Left lung (tissue), 14 donors: ENCODE results near the gene CMTR2. TPM values are rescaled to one million over a fixed set of nuclear protein-coding genes. Genes with fewer than 3 reads are reported as not detected.
A peak's percentile ranks its signal among the peaks of the same experiment; 100 is the strongest.

Experiments
- ATAC-seq: fragments of 200-7000 bp; cut with Tn5 transposase; one replicate; pipeline ENCODE4 v1.9.1; 2020; ENCODE audit warnings: moderate library complexity
- DNase-seq, 4 donors: peaks; one replicate each; pipeline ENCODE4 v3.0.0-alpha.2; 2013 to 2020
- H3K27ac ChIP-seq, 2 donors: fragments of 200-600 bp; sonication (generic) in 1 of 2; one replicate each; pipeline versions ENCODE4 v1.5.0 to v1.8.0; 2020 to 2021
- H3K27me3 ChIP-seq, 2 donors: fragments of 200-600 bp; sonication (generic) in 1 of 2; one replicate each; pipeline versions ENCODE4 v1.5.0 to v1.8.0; 2020 to 2021
- H3K36me3 ChIP-seq, 2 donors: fragments of 200-600 bp; sonication (generic) in 1 of 2; one replicate each; pipeline versions ENCODE4 v1.5.0 to v1.8.0; 2020 to 2021
- H3K4me1 ChIP-seq, 2 donors: fragments of 200-600 bp; one replicate each; pipeline ENCODE4 v1.8.0; 2021
- H3K4me3 ChIP-seq, 2 donors: fragments of 200-600 bp; sonication (generic) in 1 of 2; one replicate each; pipeline versions ENCODE4 v1.5.0 to v1.8.0; 2020 to 2021; ENCODE audit warnings: mild to moderate bottlenecking in 1 of 2
- H3K9me3 ChIP-seq, 2 donors: fragments of 200-600 bp; sonication (generic) in 1 of 2; one replicate each; pipeline versions ENCODE4 v1.5.0 to v1.8.0; 2020 to 2021
- intact Hi-C, 2 donors: fragments of 100-400 bp; cut with DNase I; formaldehyde crosslinking; loops; one replicate each; pipeline versions ENCODE4 v1.11.2 to v1.14.2; 2022
- long read RNA-seq, 12 donors: library from polyadenylated mRNA in 2 of 12; unstranded in 2 of 12; transcript quantifications; one replicate each; pipeline ENCODE4 v2.0.0 and lab custom pipeline, GENCODE V29; 2019 to 2026
- polyA plus RNA-seq, 6 donors: library from polyadenylated mRNA; unstranded; fragments of 120-200 nt; gene quantifications; one replicate each; pipeline ENCODE4 v1.2.1, GENCODE V29; 2013; ENCODE audit not compliant: insufficient read length in 6 of 6
- total RNA-seq, 2 donors: library from RNA; stranded (reverse); fragmentation: NEBNext Ultra II Directional; extraction: Animal tissue kit (Norgen Biotek cat#: 25700); gene quantifications; one replicate each; pipeline ENCODE4 v1.2.1, GENCODE V29; 2021
- TF ChIP-seq, protein P1 (sequence below), 2 donors: fragments of 200-600 bp; sonication (generic) in 1 of 2; IDR thresholded peaks; one replicate each; pipeline versions ENCODE4 v1.5.0 to v1.8.0; 2021; ENCODE audit warnings: antibody characterized with exemption in 2 of 2
- donor health status: DM: no; HTN: yes; CAD: no.
- donor health status: DM: no; HTN: no; CAD: no.

Gene CMTR2, protein sequence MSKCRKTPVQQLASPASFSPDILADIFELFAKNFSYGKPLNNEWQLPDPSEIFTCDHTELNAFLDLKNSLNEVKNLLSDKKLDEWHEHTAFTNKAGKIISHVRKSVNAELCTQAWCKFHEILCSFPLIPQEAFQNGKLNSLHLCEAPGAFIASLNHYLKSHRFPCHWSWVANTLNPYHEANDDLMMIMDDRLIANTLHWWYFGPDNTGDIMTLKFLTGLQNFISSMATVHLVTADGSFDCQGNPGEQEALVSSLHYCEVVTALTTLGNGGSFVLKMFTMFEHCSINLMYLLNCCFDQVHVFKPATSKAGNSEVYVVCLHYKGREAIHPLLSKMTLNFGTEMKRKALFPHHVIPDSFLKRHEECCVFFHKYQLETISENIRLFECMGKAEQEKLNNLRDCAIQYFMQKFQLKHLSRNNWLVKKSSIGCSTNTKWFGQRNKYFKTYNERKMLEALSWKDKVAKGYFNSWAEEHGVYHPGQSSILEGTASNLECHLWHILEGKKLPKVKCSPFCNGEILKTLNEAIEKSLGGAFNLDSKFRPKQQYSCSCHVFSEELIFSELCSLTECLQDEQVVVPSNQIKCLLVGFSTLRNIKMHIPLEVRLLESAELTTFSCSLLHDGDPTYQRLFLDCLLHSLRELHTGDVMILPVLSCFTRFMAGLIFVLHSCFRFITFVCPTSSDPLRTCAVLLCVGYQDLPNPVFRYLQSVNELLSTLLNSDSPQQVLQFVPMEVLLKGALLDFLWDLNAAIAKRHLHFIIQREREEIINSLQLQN
- total RNA-seq (10 to 100 TPM; 16.4 to 20.4 TPM), polyA plus RNA-seq (10 to 100 TPM; 41.3 to 48.8 (median 46.5) TPM)
- long read RNA-seq, donor 1, full-length matches to known transcripts, result 10 of 10 reads
- long read RNA-seq, donor 1, partial matches to known transcripts, result 0 of 10 reads
- long read RNA-seq, donor 1, other reads (novel, unspliced or antisense), result 0 of 10 reads
- long read RNA-seq, donor 2, full-length matches to known transcripts, result 12 of 12 reads
- long read RNA-seq, donor 2, partial matches to known transcripts, result 0 of 12 reads
- long read RNA-seq, donor 2, other reads (novel, unspliced or antisense), result 0 of 12 reads
- long read RNA-seq, donor 3, full-length matches to known transcripts, result 6 of 6 reads
- long read RNA-seq, donor 3, partial matches to known transcripts, result 0 of 6 reads
- long read RNA-seq, donor 3, other reads (novel, unspliced or antisense), result 0 of 6 reads
- long read RNA-seq, donor 4, full-length matches to known transcripts, result 2 of 2 reads
- long read RNA-seq, donor 4, partial matches to known transcripts, result 0 of 2 reads
- long read RNA-seq, donor 4, other reads (novel, unspliced or antisense), result 0 of 2 reads
- long read RNA-seq, donor 5, full-length matches to known transcripts, result 8 of 8 reads
- long read RNA-seq, donor 5, partial matches to known transcripts, result 0 of 8 reads
- long read RNA-seq, donor 5, other reads (novel, unspliced or antisense), result 0 of 8 reads
- long read RNA-seq, donor 6, full-length matches to known transcripts, result 6 of 6 reads
- long read RNA-seq, donor 6, partial matches to known transcripts, result 0 of 6 reads
- long read RNA-seq, donor 6, other reads (novel, unspliced or antisense), result 0 of 6 reads
- long read RNA-seq, donor 7, full-length matches to known transcripts, result 3 of 3 reads
- long read RNA-seq, donor 7, partial matches to known transcripts, result 0 of 3 reads
- long read RNA-seq, donor 7, other reads (novel, unspliced or antisense), result 0 of 3 reads
- long read RNA-seq, donor 8, full-length matches to known transcripts, result 1 of 1 reads
- long read RNA-seq, donor 8, partial matches to known transcripts, result 0 of 1 reads
- long read RNA-seq, donor 8, other reads (novel, unspliced or antisense), result 0 of 1 reads
- long read RNA-seq, donor 9, result 0 reads
- long read RNA-seq, donor 10, result 0 reads
- long read RNA-seq, donor 11, result 0 reads
- long read RNA-seq, donor 12, full-length matches to known transcripts, result 10 of 10 reads
- long read RNA-seq, donor 12, partial matches to known transcripts, result 0 of 10 reads
- long read RNA-seq, donor 12, other reads (novel, unspliced or antisense), result 0 of 10 reads

- intact Hi-C loops, result no loop called here
- H3K36me3 ChIP-seq, result peaks cover 0 to 34% of the 10 kb centered on the region in 2 donors
- peak; percentile 98 for ATAC-seq
- H3K27ac ChIP-seq, result peak within 1 kb of the TSS; percentile 93 to 94
- peak; percentile 94 to 99 (median 96) for DNase-seq
- H3K4me3 ChIP-seq, result peak within 1 kb of the TSS; percentile 80 to 85
- H3K4me1 ChIP-seq, result peaks cover 8 to 22% of the 10 kb centered on the region in 2 donors
- peaks cover 0 to 12% of the 10 kb centered on the region in 2 donors for H3K27me3 ChIP-seq
- no peaks in the 10 kb centered on the region for H3K9me3 ChIP-seq
- TF ChIP-seq, protein P1, sequence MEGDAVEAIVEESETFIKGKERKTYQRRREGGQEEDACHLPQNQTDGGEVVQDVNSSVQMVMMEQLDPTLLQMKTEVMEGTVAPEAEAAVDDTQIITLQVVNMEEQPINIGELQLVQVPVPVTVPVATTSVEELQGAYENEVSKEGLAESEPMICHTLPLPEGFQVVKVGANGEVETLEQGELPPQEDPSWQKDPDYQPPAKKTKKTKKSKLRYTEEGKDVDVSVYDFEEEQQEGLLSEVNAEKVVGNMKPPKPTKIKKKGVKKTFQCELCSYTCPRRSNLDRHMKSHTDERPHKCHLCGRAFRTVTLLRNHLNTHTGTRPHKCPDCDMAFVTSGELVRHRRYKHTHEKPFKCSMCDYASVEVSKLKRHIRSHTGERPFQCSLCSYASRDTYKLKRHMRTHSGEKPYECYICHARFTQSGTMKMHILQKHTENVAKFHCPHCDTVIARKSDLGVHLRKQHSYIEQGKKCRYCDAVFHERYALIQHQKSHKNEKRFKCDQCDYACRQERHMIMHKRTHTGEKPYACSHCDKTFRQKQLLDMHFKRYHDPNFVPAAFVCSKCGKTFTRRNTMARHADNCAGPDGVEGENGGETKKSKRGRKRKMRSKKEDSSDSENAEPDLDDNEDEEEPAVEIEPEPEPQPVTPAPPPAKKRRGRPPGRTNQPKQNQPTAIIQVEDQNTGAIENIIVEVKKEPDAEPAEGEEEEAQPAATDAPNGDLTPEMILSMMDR (IDR thresholded peaks at IDR 0.05), result no peak
Measured at GRCh38 chr16:71288890-71289731, at the start of gene CMTR2. CMTR2 (minus strand) TSS chr16:71289402; CDS start chr16:71285920, 3,482 bp downstream.

- Histone ChIP-seq H3K4me3 (no peak overlapping the region), H3K4me1 (no peaks in the 10 kb centered on the region), H3K27ac (no peak overlapping the region), H3K36me3 (no peaks in the 10 kb centered on the region), H3K9me3 (no peaks in the 10 kb centered on the region), H3K27me3 (peaks cover 0 to 12% of the 10 kb centered on the region in 2 donors)
- ATAC-seq (no peak), DNase-seq (no peak)
- intact Hi-C loops, result no loop called here
- TF ChIP-seq, protein P1 (IDR thresholded peaks at IDR 0.05), result no peak
Measured at GRCh38 chr16:71338632-71339031, 49.4 kb upstream of the CMTR2 start.

DNA sequence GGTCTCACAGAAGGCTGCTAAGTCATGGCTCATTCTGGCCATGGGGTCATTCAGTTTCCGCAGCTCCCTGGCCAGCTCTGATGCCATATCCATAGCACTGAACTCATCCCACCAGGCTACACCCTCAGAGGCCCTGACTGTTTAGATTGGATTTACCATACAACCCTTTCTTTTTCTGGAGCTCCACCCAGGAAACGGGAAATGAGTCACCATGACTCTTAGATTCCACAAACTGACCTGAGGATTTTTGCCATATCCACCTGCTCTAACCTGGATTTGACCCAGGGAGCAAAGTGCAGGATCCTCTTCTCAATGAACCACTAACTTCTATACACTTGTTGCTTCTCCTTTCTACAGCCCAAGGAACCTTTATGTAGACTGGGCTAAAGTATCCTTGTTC lies 49.0 kb upstream of the CMTR2 start:
- intact Hi-C loops, result no loop called here
- ATAC-seq (no peak), DNase-seq (no peak)
- H3K4me3 ChIP-seq, result no peak overlapping the region
- H3K9me3 ChIP-seq, result no peaks in the 10 kb centered on the region
- no peaks in the 10 kb centered on the region for H3K4me1 ChIP-seq
- H3K27me3 ChIP-seq, result peaks cover 0 to 12% of the 10 kb centered on the region in 2 donors
- H3K36me3 ChIP-seq, result no peaks in the 10 kb centered on the region
- TF ChIP-seq, protein P1 (IDR thresholded peaks at IDR 0.05), result no peak
- no peak overlapping the region for H3K27ac ChIP-seq
